Measurements from ENCODE around the gene PLA2G15.

PLA2G15 gene

DNA sequence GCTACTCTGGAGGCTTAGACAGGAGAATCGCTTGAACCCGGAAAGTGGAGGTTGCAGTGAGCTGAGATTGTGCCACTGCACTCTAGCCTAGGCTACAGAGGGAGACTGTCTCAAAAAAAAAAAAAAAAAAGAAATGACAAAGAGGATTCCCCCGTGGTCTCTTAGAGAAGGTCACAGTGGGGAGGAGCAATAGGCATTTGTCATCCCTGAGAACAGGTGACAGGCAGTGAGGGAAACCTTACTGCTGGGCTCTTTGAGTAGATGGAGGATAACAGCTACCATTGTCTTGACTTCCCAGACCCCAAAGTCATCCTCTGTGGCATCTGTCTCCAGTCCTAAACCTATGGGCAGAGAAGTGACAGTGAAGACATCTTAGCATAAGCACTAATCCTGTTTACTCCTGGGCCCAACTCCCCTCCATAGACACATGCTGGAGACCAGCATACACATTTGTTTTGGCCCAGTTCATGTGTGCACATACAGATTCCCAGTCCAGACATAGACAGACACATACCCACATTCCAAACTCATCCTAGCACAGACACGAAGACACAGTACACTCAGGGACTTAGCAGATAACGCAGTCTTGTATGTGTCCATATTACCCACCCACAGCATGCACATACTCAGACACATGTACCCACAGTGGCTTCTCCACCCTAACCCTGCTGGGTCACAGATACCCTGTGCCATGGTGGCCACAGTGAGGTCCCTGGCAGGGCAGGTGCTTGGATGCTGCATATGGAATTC lies 11.9 kb upstream of the PLA2G15 start:
- no peak for DNase-seq

DNA sequence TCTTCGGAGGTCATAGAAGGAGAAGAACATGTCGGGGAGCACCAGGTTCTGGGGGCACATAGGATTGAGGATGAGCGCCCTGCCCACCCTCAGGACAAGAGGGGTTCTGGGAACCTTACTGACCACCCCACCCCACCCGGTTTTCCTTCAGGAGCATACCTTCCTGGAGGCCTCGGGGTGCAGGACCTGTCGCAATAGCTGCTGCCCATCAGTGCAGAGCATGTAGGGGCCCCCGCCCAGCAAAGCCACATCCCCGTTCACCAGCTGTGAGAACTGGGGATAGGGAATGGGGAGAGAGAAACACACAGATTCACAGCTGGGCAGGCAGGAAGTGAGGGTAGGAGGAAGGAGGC lies 11.4 kb upstream of the PLA2G15 start:
- no peak for DNase-seq

DNA sequence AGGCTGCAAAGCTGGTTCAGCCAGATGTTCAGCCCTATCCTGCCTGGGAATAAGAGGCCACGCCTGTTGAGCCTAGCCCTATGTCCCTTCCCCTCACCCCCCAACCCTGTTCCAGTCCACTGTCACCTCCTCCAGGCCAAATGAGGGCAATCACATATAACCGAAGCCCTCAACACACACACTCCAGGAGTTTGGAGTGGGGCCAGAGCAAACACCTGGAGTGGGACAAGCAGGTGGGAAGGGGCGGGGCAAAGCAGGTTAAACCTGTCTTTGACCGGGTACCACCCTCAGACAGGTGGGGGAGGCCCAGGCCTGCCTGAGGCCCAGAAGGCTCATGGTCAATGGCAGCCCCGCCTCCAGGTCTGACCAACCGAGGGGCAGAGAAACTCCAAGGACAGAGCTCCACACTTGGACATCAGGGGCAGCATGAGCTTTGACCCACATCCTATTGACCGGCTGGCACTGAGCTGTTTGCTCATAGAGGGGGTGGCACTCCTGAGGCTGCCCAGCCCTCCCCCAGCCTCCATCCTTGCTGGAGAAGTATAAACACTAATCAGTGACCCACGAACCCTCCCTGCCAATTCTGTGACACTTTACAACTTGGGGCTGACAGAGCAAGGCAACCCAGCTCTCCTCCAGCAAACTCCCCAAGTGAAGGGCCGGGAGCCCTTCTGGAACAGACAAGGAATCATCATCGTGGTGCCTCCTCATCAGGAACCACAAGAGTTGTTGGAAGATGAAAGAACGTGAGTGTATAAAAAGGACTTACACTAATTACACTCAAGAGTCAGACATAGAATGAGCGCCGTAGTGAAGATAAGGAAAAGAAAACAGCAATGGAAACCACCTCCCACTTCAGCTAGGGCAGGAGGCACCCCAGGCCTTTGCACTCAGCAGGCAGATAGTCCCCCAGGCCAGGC lies 10.7 kb upstream of the PLA2G15 start:
- DNase-seq, result peak; percentile 87

DNA sequence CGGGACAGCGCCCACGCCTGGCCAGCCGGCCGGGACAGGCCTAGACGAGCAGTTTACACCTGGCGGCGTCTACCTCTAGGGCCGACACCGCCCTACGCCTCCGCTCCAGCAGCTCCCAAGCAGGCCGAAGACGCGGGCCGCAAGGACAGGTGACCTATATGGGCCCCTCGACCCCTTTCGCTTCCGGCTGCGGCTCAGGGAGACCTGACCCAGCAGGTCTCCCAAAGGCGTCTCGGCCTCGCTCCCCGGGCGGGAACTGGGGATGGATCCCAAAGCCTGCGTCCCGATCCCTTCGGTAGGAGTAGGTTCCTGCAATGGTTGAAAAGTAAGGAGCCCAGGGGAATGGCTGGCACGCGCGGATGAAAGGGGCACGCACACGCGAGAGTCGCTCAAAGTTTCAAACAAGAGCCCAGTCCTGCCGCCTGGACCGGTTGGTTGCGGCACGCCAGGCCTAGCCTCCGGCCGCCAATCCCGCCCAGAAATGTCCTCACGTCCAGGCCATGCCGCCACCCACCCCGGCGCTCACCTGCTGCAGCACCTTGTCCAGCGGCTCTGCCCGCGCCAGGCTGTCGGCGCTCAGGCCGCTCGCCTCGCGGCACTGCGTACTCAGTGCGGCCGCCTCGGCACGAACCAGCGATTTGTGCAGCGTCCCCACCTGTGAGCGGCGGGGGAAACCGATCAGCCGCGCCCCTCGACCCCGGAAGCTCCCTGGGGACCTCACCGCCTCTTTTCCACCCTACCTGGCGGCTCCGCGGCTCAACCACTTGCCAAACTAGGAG lies 9.9 kb upstream of the PLA2G15 start:
- peak; percentile 11 for DNase-seq

GRCh38 chr16:68235887-68236136 lies 9.4 kb upstream of the PLA2G15 start, which contains the start of gene ESRP2:
Gene ESRP2 (minus strand): TSS chr16:68236127. CDS start chr16:68236045, 82 bp downstream.
- DNase-seq, result no peak

GRCh38 chr16:68236137-68236825 lies 8.9 kb upstream of the PLA2G15 start:
- DNase-seq, result peak; percentile 52

GRCh38 chr16:68236826-68237242 lies 8.3 kb upstream of the PLA2G15 start:
- no peak for DNase-seq

DNA sequence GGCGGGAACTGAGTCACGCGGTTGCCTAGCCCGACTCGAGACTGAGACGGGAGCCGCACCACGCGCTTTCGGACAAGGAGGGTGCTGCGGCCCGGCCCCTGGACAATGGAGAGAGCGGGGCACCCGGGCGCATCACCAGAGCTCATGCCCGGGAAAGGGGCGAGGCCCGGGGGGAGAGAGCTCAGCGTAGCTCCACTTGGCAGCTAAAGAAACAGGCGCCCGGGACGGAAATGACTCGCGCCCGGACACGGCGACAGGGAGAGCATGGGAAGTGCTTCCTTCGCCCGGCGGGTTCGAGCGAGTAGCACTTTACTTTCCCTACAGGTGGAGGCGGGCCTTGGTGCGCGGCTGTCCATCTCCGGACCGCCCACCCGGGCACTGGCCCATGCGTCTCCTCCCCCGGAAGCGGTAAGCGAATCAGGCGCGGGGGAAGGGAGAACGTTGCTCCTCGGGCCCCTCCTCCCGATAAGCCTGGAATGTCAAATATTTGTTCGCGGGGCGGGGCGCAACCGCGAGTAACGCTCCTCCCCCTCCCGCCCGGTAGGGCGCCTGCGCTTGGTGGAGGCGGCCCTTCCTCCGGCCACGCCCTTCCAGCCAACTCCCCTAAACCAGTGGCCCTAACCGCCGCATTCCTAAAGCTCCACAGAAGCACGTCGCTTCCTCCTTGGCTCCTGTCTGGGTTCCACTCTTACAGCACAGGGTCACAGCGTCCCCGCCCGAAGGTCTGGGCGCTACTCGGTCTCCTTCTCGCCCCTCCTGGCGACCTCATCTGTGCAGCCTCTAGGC lies 7.7 kb upstream of the PLA2G15 start:
- peak; percentile 96 for DNase-seq

DNA sequence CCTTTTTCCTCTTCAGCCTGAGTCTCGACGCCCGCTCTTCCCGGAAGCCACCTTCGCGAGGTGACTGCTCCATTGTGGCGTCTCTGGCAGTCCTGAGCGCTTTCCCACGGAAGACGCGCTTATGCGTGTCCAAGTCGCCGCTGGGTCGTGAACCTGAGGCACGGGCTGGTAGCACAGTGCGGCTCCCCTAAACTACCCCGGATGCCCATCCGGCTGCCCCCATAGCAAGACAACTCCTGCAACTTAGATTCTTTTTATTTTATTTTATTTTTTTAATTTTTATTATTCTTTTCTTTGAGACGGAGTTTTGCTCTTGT lies 7.2 kb upstream of the PLA2G15 start:
- DNase-seq, result no peak

DNA sequence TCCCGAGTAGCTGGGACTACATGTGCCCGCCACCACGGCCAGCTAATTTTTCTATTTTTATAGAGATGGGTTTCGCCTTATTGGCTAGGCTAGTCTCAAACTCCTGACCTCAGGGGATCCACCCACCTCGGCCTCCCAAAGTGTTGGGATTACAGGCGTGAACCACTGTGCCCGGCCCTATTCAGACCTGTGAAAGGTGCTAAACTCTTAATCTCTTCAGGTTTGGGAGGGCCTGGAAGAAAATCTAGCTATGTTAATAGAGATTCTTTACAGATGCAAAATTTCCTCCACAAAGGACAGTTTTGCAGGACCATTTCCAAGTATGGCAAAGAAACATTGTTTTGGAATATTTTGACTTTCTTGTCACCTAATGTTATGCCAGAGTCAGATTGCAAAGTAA lies 3.1 kb upstream of the PLA2G15 start:
- DNase-seq, result no peak

DNA sequence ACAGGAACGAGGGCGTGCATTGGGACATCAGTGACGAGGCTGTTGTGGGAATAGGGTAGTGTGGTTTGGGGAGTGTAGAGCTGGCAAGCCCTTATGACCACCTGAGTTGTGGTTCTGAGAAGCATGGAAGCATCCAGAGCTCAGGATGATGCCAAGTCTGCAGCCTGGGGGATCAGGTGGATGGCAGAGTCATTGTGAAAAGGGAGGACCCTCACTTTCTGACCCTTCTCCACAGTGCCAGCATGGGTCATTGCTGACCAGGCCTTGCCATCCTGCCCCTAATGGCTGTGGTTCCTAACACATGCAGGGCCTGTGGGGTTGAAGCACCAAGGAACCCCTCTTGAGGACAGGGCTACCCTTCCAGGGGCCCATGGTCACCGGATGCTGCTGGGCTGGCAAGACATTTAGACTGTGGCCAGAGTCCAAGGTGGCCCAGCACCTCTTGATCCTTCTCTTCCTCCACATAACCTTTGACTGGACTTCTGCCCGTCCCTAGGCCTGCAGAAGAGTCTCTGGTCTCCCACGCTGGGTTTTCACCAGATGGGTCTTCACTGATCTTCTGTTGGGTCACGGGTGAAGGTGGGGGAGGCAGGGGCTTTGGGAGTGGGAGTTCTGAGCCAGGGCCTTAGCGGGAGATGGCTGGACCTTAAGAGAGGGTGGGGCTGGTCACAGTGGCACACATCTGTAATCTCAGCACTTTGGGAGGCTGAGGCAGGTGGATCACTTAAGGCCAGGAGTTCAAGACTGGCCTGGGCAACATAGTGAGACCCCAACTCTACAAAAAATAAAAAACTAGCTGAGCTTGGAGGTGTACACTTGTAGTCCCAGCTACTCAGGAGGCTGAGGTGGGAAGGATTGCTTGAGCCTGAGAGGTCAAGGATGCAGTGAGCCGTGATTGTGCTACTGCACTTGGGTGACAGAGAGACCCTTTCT lies 2.0 kb upstream of the PLA2G15 start:
- no peak for DNase-seq

DNA sequence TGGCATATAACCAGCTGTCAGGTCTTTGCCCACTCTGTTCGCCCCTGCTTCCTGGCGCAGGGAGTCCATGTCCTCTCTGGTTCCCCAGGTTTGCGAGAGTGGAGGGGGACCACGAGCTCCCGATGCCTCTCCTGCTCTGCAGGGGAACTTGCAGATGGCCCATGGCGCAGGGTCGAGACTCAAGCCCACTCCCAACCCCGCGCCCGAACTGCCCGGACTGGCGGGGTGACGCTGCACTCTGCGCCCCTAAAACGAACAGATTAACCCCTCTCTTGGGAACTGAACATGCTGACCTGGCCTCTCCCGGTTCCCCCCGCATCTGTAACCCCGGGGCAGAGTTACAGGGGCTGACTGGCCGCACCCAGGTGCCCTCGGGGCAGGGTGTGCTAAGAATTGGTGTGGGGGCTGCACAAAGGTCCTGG lies 681 bp upstream of the PLA2G15 start:
- DNase-seq, result no peak

DNA sequence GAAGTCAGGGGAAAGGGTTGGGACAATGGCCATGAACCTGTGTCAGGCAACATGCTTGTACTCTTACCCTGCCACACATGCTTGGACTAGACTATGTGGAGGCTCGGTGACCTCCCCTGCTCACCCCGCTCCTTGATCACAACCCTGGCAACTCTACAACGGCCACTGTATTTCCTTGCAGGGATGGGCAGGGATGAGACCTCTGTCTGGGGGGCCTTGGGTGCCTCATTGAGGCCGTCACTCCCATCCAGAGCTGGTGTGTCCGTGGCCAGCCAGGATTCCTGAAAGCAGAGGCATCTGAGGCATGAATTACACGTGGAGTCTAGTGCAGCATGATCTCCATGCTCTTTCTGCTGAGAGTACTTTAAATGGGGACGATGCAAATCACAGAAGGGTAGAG lies 948 bp downstream of the PLA2G15 start:
- DNase-seq, result no peak

DNA sequence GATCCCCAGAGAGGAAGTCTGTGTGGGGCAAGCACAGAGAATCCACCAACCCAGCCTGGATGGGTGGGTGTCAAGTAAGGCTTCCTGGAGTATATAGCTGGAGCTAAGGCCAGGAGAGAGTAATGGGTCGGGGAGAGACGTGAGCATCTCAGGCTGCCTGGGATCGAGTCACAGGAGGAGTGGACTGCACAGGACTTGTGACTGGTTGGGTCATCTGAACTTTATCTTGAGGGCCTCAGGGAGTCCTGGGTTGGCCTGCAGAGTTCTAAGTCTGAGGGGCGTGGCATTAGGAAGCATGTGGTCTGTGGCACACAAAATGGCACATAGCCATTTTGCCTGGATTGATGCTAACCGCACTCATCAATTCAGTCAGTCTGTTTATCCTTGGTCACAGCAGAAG lies 1.5 kb downstream of the PLA2G15 start:
- DNase-seq, result no peak

- no peak for DNase-seq
Observed at GRCh38 chr16:68247400-68247799, 2.2 kb downstream of the PLA2G15 start.

DNA sequence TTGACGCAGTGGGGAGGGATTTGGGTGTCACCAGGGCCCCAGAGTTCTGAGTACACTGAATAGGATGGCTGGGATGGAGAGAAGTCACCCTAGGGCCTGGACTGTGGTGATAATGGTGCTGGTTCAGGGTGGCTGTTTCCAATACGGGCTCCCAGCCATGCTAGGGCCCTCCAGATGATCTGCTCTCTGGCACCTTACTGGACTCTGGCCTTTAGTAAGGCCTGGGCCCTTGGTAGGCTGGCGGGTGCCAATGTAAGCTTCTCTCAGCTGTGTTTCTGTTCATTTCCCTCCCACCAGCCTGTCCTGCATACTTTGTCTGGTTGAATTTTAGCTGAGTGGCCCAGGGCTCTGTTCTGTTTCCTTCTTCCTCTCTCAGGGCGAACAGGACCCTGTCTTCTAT lies 2.8 kb downstream of the PLA2G15 start:
- DNase-seq, result no peak

GRCh38 chr16:68249371-68249770 lies 4.2 kb downstream of the PLA2G15 start:
- DNase-seq, result no peak

- DNase-seq, result no peak
Observed at GRCh38 chr16:68250951-68251350, 5.8 kb downstream of the PLA2G15 start.

- DNase-seq, result no peak
Observed at GRCh38 chr16:68251832-68252231, 6.7 kb downstream of the PLA2G15 start.

DNA sequence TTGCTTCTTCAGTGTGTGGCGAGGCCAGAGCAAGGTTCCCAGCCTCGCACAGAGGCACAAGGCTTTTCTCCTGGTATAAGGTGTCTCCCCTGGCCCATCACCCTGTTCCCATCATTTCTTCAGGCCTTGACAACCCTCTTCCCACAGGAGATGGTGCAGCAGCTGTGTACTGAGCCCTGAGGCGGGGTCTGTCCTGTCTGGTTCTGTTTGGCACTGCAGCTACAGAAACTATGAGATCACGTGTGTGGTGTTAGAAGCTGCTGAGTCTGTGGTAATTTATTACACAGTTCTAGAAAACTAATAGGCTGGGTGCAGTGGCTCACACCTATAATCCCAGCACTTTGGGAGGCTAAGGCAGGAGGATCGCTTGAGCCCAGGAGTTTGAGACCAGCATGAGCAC lies 7.2 kb downstream of the PLA2G15 start:
- DNase-seq, result no peak

GRCh38 chr16:68253721-68254120 lies 8.5 kb downstream of the PLA2G15 start:
- no peak for DNase-seq

All from COR-L47 (cell line).